Measurements from ENCODE around the gene CACNG5.
"Not testable (repeated sequence)": the region's sequence is repeated elsewhere in the genome, so short reads cannot be mapped to it uniquely, and the experiment has no call there.

Gene CACNG5

GRCh38 chr17:66849851-66850580 lies 15.1 kb downstream of the CACNG5 start:
- DNase-seq (ENCODE audit: low read depth) = no peak

GRCh38 chr17:66850692-66851091 lies 15.8 kb downstream of the CACNG5 start:
- no peak for DNase-seq (ENCODE audit: low read depth)

- no peak for DNase-seq (ENCODE audit: low read depth)
Measured at GRCh38 chr17:66855204-66855603, 20.3 kb downstream of the CACNG5 start.

GRCh38 chr17:66858226-66859083 lies 23.5 kb downstream of the CACNG5 start:
- no peak for DNase-seq (ENCODE audit: low read depth)

GRCh38 chr17:66859353-66859752 lies 24.4 kb downstream of the CACNG5 start:
- no peak for DNase-seq (ENCODE audit: low read depth)

- no peak for DNase-seq (ENCODE audit: low read depth)
Measured at GRCh38 chr17:66860204-66860603, 25.3 kb downstream of the CACNG5 start.

GRCh38 chr17:66863820-66864219 lies 28.9 kb downstream of the CACNG5 start:
- no peak for DNase-seq (ENCODE audit: low read depth)

GRCh38 chr17:66865151-66865550 lies 30.2 kb downstream of the CACNG5 start:
- DNase-seq (ENCODE audit: low read depth) = no peak

GRCh38 chr17:66873962-66874361 lies 39.0 kb downstream of the CACNG5 start:
- no peak for DNase-seq (ENCODE audit: low read depth)

GRCh38 chr17:66884931-66885330 lies 50.0 kb downstream of the CACNG5 start:
- DNase-seq (ENCODE audit: low read depth) = no peak

GRCh38 chr17:66885417-66885816 lies 50.5 kb downstream of the CACNG5 start:
- DNase-seq (ENCODE audit: low read depth) = no peak

- DNase-seq (ENCODE audit: low read depth) = no peak
Measured at GRCh38 chr17:66889480-66890230, 54.7 kb downstream of the CACNG5 start.

GRCh38 chr17:66892246-66892645 lies 57.3 kb downstream of the CACNG5 start:
- DNase-seq (ENCODE audit: low read depth) = no peak

- DNase-seq (ENCODE audit: low read depth) = no peak
Measured at GRCh38 chr17:66893382-66893781, 58.5 kb downstream of the CACNG5 start.

GRCh38 chr17:66893863-66894262 lies 58.9 kb downstream of the CACNG5 start:
- no peak for DNase-seq (ENCODE audit: low read depth)

- DNase-seq (ENCODE audit: low read depth) = no peak
Measured at GRCh38 chr17:66897141-66897540, 62.2 kb downstream of the CACNG5 start.

- DNase-seq (ENCODE audit: low read depth) = no peak
Measured at GRCh38 chr17:66898536-66898935, 63.6 kb downstream of the CACNG5 start.

- DNase-seq (ENCODE audit: low read depth) = no peak
Measured at GRCh38 chr17:66900126-66901010, 65.5 kb downstream of the CACNG5 start.

GRCh38 chr17:66903296-66903695 lies 68.4 kb downstream of the CACNG5 start:
- DNase-seq (ENCODE audit: low read depth) = not testable (repeated sequence)

GRCh38 chr17:66903781-66904180 lies 68.9 kb downstream of the CACNG5 start:
- DNase-seq (ENCODE audit: low read depth) = no peak

GRCh38 chr17:66904760-66905624 lies 70.1 kb downstream of the CACNG5 start:
- DNase-seq (ENCODE audit: low read depth) = no peak

Measured in stimulated activated CD8-positive, alpha-beta memory T cell treated with anti-CD3 and anti-CD28 coated beads, Interleukin-12 subunit alpha, Interleukin-12 subunit beta, amount 100 ng/mL, for 4 hours (primary cell).